Astrocyte of the spinal cord (primary cell): ENCODE measurements around the gene GRB14.

Experiments
- DNase-seq: peaks from one replicate; pipeline ENCODE4 v3.0.0; 2011; ENCODE audit warnings: low read depth, low spot score
- H3K4me3 ChIP-seq: 2 replicates; pipeline ENCODE4 v1.5.1; 2011; ENCODE audit warnings: low read depth, mild to moderate bottlenecking, low read length, moderate library complexity
- CTCF ChIP-seq: IDR thresholded peaks from 2 replicates; pipeline ENCODE4 v1.5.1; 2012; ENCODE audit warnings: low read depth, mild to moderate bottlenecking, low read length, inconsistent platforms
- in situ Hi-C: cut with HindIII; loops from 2 replicates; pipeline ENCODE4 v1.10.0; 2017; ENCODE audit warnings: low sequenced_read_pairs

GRB14 gene

DNA sequence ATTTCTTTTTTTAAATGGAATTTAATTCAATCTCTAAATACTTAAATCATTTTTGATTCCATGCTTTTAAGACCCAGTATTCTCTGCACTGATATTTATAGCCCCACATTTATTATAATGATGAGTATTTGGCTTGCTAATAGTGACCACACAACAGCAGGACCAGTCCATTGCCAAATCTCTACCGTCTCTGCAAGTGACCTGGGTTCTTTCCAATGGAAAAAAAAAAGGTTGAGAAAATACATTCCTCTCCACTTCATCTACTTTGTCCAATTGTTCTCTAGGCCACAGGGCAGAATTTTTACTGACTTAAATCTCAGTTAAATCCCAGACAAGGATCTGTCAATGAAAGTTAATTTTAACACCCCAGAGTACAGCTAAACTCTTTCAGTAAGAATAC, 20.5 kb downstream of the GRB14 start:
- no peak for DNase-seq
- in situ Hi-C loops: no loop called here
- H3K4me3 ChIP-seq: no peak overlapping the region
- no peak for TF ChIP-seq CTCF

DNA sequence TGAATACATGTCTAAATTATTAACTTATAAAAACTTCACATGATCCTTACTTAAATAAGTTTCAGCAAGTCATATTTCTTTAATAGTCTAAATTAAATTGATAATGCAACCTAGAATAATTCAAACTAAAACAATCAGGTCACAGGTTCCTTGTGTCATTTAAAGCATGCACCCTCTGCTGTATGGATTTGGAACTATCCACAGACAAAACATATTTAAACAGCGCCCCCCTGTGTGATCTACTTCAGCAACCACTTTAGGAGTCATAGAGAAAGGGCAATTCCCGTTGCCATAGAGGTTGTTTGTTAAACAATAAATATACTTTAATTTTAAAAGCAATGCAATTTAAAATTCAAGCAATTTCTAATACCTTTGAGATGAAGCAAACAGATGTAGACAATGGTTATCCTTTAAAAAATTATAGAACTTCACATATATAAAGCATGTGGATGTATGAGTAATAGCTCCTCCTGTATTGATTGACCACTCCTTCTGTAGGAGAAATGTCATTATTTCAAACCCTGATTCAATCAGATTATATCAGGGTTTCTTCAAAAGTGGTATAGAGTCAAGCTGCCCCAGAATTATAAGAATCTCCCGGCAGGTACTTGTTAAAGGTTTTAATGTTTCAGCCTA, 21.2 kb downstream of the GRB14 start:
- H3K4me3 ChIP-seq: no peak overlapping the region
- peak; percentile 80 for DNase-seq
- in situ Hi-C loops: no loop called here
- peak; percentile 79 for TF ChIP-seq CTCF

DNA sequence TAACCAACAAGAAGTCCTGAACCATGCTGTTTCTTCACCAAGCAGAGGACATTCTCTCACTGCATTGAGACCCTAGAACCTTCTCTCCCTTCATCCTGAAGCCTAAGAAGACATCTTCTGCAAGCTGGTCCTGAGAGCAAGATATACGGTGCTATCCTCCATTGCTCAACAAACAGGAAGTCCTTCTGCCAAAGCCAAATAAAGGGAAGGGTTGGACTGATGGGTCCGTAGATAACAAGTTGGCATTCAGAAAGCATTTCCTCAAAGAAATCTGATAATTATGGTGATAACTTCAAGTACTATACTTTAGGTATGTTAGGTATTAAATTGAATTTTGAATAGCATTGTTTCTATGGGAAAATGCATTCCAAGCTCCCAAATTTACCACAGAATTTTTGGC, 23.3 kb downstream of the GRB14 start:
- no peak overlapping the region for H3K4me3 ChIP-seq
- no peak for DNase-seq
- TF ChIP-seq CTCF: no peak
- in situ Hi-C loops: no loop called here

DNA sequence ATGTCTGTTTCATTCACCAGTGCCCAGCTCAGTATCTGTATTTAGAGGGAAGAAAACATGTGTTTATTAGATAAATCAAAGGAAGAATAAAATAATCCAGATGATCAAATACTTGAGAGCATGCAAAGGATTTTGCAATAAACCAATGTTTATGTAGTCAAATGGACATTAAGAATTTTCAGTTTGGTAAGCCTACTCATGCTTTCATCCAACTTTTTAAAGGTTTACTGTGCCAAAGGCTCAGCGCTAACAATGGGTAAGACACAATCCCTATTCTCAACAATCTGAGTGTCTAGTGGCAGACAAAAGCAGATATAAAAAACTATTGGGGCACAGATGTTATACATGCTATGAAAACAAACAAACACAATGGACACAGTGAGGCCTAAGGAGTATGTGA, 26.3 kb downstream of the GRB14 start:
- H3K4me3 ChIP-seq: no peak overlapping the region
- in situ Hi-C loops: no loop called here
- no peak for DNase-seq
- no peak for TF ChIP-seq CTCF

GRCh38 chr2:164593959-164594358, 27.3 kb downstream of the GRB14 start:
- in situ Hi-C loops: no loop called here

GRCh38 chr2:164593541-164593940, 27.7 kb downstream of the GRB14 start:
- in situ Hi-C loops: no loop called here
- H3K4me3 ChIP-seq: no peak overlapping the region
- DNase-seq: no peak
- no peak for TF ChIP-seq CTCF

More at GRCh38 chr2:164593959-164594358, 27.3 kb downstream of the GRB14 start:
- DNase-seq: no peak
- H3K4me3 ChIP-seq: no peak overlapping the region
- TF ChIP-seq CTCF: no peak
